GM12891 (cell line): Measurements from ENCODE around the gene EXOC3.
"Not testable (repeated sequence)": the region's sequence is repeated elsewhere in the genome, so short reads cannot be mapped to it uniquely, and the experiment has no call there.

Experiments
- DNase-seq: peaks from one replicate; pipeline ENCODE4 v3.0.0; 2011; ENCODE audit warnings: low spot score; ENCODE audit not compliant: insufficient read length
- FAIRE-seq: peaks from 2 replicates; lab custom pipeline; 2011; peaks lifted over from hg19 to GRCh38; lab: Jason Lieb, UNC
- PAX5 ChIP-seq: IDR thresholded peaks from 2 replicates; pipeline ENCODE4 v1.6.1; 2011; ENCODE audit warnings: low read length, moderate library complexity, mild to moderate bottlenecking; ENCODE audit not compliant: insufficient read depth, severe bottlenecking
- POLR2A ChIP-seq: IDR thresholded peaks from 2 replicates; pipeline ENCODE4 v1.6.1; 2011; ENCODE audit warnings: low read depth, low read length, control low read depth
- POLR2AphosphoS5 ChIP-seq: IDR thresholded peaks from 2 replicates; pipeline ENCODE4 v1.6.1; 2011; ENCODE audit warnings: low read depth, low read length, control low read depth
- POU2F2 ChIP-seq: IDR thresholded peaks from 2 replicates; pipeline ENCODE4 v1.6.1; 2011; ENCODE audit warnings: low read depth, mild to moderate bottlenecking, control low read depth, low read length, moderate library complexity
- SPI1 ChIP-seq: IDR thresholded peaks from 2 replicates; pipeline ENCODE4 v1.6.1; 2011; ENCODE audit warnings: low read depth, low read length, control low read depth
- TAF1 ChIP-seq: IDR thresholded peaks from 2 replicates; pipeline ENCODE4 v1.6.1; 2011; ENCODE audit warnings: low read depth, low read length, control low read depth

EXOC3 gene

GRCh38 chr5:485113-485945 lies 42.4 kb downstream of the EXOC3 start:
- FAIRE-seq (no peak), DNase-seq (no peak)
- TF ChIP-seq POLR2A = no peak
- no peak for TF ChIP-seq POLR2AphosphoS5
- TF ChIP-seq PAX5 = no peak
- no peak for TF ChIP-seq POU2F2
- no peak for TF ChIP-seq SPI1
- no peak for TF ChIP-seq TAF1

GRCh38 chr5:485946-486491 lies 43.0 kb downstream of the EXOC3 start:
- DNase-seq (no peak), FAIRE-seq (no peak)
- TF ChIP-seq SPI1 (no peak), PAX5 (no peak), POLR2A (no peak), POLR2AphosphoS5 (no peak), TAF1 (no peak)

GRCh38 chr5:486597-486996 lies 43.6 kb downstream of the EXOC3 start:
- not testable (repeated sequence) for FAIRE-seq

GRCh38 chr5:488241-488640 lies 45.3 kb downstream of the EXOC3 start:
- TF ChIP-seq POLR2AphosphoS5 (no peak), POLR2A (no peak), PAX5 (no peak), TAF1 (no peak), SPI1 (no peak), POU2F2 (no peak)
- FAIRE-seq (no peak), DNase-seq (no peak)

More at GRCh38 chr5:486597-486996, 43.6 kb downstream of the EXOC3 start:
- not testable (repeated sequence) for DNase-seq

DNA sequence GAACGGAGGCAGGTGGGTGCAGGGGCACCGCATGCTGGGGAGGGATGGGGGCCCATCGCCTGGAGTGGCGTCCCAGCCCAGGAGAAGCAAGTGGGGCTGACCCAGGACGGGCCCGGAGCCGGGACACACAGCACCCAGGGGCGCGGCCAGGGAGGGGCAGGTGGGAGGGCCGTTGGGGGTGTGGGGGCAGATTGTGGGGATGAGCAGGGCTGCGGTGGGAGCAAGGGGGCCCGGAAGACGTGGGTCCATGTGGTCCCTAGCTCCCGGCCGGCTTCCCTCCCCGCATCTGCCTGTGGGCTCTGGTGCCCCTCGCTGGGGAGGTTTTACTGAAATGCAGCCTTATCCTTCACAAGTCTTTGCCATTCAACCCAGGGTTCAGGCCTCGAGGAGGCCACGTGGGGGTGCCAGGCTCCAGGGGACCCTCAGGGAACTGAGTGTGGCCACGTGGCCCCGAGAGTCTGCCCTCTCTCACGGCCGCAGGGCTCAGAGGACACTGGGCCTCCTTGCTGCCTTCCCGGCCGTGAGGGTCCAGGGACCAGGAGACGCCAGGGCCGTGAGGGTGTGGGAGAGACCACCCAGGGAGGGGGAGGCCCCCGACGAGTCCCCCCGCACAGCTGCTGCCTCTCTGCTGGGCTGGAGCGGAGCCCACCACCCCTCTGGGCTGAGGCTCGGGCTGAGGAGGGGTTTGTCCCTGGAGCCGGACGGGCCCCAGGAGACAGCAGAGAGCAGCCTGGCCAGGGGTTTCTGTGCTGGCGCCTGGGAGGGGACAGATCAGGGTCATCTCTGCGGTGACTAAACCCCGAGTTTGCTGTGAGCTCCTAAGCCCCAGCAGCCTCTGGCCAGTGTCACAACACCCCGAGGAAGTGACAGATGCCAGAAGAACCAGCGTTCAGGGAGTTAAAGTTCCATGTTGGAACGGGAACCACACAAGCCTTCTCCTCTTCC lies 46.0 kb downstream of the EXOC3 start:
- DNase-seq (no peak), FAIRE-seq (no peak)
- TF ChIP-seq POLR2AphosphoS5 = no peak
- TF ChIP-seq PAX5 = no peak
- no peak for TF ChIP-seq POU2F2

DNA sequence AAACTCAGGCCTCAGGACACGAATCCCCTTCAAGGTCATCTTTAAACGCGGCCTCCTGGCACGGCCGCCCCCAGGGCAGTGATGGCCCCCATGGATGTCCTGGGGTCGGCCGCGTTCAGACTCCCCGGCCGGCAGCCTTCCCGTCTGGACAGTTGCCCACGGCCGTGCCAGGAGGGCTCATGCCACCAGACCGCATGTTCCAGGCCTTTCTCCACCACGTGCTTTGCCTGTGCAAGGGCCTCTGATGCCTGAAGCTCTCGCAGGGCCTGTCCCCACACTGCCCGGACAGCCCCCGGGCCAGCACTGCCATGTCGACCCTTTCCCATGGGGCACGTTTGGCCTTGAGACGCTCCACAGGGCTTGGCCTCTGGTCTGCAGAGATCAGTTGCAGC lies 46.7 kb downstream of the EXOC3 start:
- no peak for FAIRE-seq
- no peak for TF ChIP-seq PAX5
- TF ChIP-seq SPI1 = no peak
- TF ChIP-seq POLR2A = no peak
- no peak for TF ChIP-seq POU2F2
- no peak for TF ChIP-seq POLR2AphosphoS5
- TF ChIP-seq TAF1 = no peak

DNA sequence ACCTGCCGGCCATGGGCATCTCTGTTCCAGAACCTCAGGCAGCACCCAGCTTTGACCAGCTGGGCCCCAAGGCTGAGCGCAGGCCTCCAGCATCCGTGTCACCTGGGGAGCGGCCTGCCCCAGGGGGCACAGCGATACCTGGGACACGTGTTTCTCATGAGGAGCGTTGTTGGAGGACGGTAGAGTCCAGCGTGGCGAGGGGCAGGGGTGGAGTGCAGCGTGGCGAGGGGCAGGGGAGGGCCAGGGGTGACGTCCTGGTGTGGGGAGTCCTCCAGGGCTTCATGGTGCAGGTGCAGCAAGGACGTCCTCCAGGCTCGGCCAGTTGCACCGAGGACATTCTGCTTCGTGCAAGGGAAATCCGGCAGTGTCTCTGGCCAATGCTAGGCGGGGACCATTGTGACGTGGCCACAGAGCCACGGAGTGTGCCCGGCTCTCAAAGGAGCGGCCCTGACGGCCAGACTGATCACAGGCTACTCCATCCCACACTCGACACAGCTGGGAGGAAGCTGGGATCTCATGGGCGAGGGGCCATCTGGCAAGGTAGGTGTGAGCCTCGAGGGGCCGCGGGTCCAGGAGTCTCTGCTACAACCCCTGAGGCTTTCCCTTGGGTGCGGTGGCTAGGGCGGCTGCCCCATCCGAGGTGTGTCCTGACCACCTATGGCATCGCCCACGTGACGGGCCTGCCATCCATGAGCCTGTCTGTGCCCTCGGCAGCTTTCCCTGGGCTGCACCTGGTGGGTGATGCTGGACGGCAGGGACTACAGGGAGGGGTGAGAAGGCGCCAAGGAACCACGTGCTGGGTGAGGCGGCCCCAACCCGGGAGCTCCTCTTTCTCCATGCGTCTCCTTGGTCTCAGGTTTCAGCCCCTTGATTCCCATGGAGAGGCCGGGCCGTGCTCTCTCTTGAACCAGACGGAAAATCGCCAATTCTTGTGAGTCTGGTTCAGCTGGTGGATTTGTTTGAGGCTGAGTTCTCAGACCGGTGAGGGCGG lies 47.4 kb downstream of the EXOC3 start:
- FAIRE-seq (no peak), DNase-seq (no peak)
- TF ChIP-seq POLR2AphosphoS5 (no peak), PAX5 (no peak), POU2F2 (no peak), SPI1 (no peak), TAF1 (no peak), POLR2A (no peak)

More for the DNA sequence above, 46.7 kb downstream of the EXOC3 start:
- DNase-seq = no peak

GRCh38 chr5:491119-491855 lies 48.3 kb downstream of the EXOC3 start:
- no peak for TF ChIP-seq TAF1
- no peak for TF ChIP-seq POLR2AphosphoS5
- TF ChIP-seq PAX5 = no peak
- no peak for TF ChIP-seq POLR2A
- no peak for TF ChIP-seq POU2F2
- TF ChIP-seq SPI1 = no peak

DNA sequence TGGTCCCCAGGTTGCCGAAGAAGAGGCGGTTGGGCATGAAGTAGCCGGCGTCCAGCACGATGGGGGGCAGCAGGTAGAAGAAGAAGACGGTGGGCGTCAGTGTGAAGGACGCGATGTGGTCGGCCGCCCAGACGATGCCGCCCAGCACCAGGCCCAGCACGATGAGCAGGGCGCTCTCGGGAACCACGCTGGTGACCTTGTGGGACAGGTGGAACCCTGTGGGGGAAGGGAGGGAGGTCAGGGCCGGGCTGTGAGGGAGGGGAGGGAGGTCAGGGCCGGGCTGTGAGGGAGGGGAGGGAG lies 48.8 kb downstream of the EXOC3 start:
- FAIRE-seq (no peak), DNase-seq (no peak)
- TF ChIP-seq SPI1 = no peak
- no peak for TF ChIP-seq POLR2A
- TF ChIP-seq POU2F2 = no peak

More at GRCh38 chr5:491119-491855, 48.3 kb downstream of the EXOC3 start:
- DNase-seq (no peak), FAIRE-seq (no peak)
